OCI-LY1 (cell line): ENCODE measurements around the gene NUFIP2.

Experiments
- CTCF ChIP-seq: fragments of 200-600 bp; sonication (generic), shearing (Covaris generic); IDR thresholded peaks from 2 replicates; pipeline ENCODE4 v1.5.1; 2017; ENCODE audit warnings: mild to moderate bottlenecking, antibody characterized with exemption, low read length, moderate library complexity, mixed read lengths
- EZH2 ChIP-seq: fragments of 200-600 bp; sonication (generic), shearing (Covaris generic); IDR thresholded peaks from 2 replicates; pipeline ENCODE4 v1.8.0; 2017; ENCODE audit warnings: borderline replicate concordance, mixed run types, mild to moderate bottlenecking, antibody characterized with exemption, low read length, moderate library complexity, mixed read lengths

- TF ChIP-seq CTCF = no peak
- TF ChIP-seq EZH2 = no peak
Measured at GRCh38 chr17:29225396-29225795, 68.6 kb downstream of the NUFIP2 start.
